Sciatic nerve (tissue), 2 donors: ENCODE data around the gene APLN. TPM values are rescaled to one million over a fixed set of nuclear protein-coding genes. Genes with fewer than 3 reads are reported as not detected.

Experiments
- ATAC-seq: fragments of 200-7000 bp; cut with Tn5 transposase; one replicate; pipeline ENCODE4 v1.9.1; 2020; ENCODE audit warnings: mild to moderate bottlenecking, moderate library complexity
- DNase-seq: peaks from one replicate; pipeline ENCODE4 v3.0.0-alpha.2; 2020; ENCODE audit warnings: low spot score
- intact Hi-C: fragments of 100-400 bp; cut with DNase I; formaldehyde crosslinking; loops from one replicate; pipeline ENCODE4 v1.14.2; 2022
- total RNA-seq: library from RNA; stranded (reverse); fragmentation: NEBNext Ultra II Directional; extraction: Animal tissue kit (Norgen Biotek cat#: 25700); gene quantifications from one replicate; pipeline ENCODE4 v1.2.1, GENCODE V29; 2021
- donor health status: DM: no; HTN: no; CAD: no.
- donor health status: DM: no; HTN: no; CAD: no.

APLN gene
- total RNA-seq, 1 donor from 2014 or later = 1.3 TPM

DNA sequence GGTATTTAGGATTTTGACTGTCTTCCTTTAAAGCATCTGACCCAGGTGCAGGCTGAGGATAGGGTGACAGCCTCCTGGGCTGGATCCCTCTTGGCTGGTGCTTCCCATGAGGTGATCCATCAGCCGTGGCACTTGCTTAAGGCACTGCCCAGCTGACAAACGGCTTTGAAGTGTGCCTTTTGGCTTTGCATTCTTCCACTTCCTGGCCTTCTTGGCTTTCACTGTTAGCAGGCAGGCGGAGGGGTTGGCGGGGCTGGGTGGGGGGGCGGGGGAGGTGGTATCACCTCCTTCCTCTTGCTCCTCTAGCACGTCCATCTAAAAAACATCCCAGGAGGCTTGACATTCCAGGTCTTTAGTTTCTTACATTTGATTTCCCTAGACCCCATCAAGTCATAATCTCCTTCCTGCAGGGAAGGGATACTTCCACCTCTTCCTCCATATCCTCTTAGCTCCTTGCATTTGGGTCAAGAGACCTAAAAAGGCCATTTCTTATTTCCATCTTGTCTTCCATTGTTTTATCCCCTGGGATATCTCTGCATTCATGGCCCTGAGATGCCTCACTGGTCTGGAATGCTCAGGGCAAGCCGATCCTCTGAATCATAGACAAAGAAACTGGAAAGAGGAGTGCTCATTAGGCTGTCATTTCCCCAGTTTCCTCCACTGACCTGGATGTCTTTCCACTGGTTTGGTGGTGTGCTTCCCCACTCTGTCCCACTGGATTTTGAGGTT, 11.3 kb upstream of the APLN start:
- ATAC-seq (peak; percentile 76), DNase-seq (no peak)
- intact Hi-C loops = no loop called here

DNA sequence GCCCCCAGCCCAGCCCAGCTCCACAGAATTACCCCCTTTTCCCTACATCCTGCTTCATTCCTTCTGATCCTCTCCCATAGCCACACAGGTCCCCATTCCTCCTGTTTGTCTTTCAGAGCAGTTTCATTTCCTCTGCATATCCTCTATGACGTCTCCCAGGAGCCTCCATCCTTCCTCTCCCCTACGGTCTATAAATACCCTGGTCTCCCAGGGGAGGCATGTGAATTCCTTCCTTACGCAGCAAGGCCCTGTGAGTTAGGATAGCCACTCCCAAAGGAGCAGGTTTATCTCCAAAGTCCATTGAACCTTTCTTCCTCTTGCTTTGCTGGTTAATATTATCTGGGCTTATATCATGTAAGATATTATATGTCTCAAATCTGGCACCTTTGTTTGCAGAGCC, 8.4 kb upstream of the APLN start:
- no peak for ATAC-seq
- intact Hi-C loops = no loop called here
- DNase-seq = no peak

DNA sequence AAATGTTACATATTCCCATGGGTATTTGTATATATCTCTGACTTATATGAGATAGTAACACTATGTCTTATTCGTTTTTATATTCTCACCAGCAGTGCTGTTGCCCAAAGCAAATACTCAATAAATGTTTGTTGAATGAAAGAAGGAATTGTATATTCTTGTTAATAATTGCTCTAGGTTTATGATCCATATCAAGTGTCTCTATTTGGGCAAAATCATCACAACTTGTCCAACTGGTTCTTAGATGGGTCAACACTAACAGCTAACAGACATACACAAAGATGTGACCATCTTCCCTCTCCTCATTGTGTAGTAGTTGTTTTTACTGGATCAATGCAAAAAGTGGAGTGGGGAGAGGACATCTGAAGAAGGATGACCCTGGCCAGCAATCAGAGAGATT, 6.6 kb upstream of the APLN start:
- intact Hi-C loops = no loop called here
- DNase-seq = no peak
- no peak for ATAC-seq

DNA sequence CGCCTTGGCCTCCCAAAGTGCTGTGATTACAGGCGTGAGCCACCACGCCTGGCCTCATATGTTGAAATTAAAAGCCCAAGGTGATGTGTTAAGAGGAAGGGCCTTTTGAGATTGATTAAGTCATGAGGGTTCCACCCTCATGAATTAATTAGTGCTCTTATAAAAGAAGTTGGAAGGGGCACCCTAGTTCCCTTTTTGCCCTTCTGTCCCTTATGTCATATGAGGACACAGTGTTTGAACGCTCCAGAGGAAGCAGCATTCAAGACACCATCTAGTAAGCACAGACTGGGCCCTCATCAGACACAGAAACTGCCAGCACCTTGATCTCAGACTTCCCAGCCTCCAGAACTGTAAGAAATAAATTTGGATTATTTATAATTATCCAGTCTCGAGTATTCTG, 5.1 kb upstream of the APLN start:
- intact Hi-C loops = no loop called here
- DNase-seq (no peak), ATAC-seq (no peak)

DNA sequence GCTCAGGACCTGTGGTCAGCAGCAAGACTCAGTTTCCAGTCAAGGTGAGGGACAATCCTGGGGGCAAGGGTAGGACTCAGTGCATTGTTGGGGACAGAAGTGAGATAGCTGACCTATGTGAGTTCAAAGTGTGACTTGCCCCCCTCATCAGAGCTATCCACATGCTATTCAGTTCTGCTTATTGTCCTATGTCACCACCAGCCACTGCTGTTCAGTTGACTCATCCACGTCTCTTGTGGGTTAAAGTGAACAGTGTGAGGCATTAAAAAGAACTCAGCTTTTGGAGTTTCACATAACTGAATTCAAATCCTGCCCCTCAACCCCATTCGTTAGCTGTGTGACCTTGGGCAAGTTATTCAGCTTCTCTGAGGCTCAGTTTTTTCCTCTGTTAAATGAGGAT, 4.4 kb upstream of the APLN start:
- no peak for ATAC-seq
- intact Hi-C loops = no loop called here

DNA sequence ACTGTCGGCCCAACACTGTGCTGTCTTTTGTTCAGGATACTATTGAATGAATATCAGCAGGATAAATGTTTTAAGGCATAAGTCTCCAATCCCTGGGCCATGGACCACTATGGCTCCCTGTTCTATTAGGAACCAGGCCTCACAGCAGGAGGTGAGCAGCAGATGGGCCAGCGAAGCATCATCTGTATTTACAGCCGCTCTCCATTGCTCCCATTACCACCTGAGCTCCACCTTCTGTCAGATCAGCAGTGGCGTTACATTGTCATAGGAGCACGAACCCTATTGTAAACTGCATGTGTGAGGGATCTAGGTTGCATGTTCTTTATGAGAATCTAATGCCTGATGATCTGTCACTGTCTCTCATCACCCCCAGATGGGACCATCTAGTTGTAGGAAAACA, 3.7 kb upstream of the APLN start:
- intact Hi-C loops = no loop called here
- ATAC-seq (no peak), DNase-seq (no peak)

More for the DNA sequence above, 4.4 kb upstream of the APLN start:
- no peak for DNase-seq

DNA sequence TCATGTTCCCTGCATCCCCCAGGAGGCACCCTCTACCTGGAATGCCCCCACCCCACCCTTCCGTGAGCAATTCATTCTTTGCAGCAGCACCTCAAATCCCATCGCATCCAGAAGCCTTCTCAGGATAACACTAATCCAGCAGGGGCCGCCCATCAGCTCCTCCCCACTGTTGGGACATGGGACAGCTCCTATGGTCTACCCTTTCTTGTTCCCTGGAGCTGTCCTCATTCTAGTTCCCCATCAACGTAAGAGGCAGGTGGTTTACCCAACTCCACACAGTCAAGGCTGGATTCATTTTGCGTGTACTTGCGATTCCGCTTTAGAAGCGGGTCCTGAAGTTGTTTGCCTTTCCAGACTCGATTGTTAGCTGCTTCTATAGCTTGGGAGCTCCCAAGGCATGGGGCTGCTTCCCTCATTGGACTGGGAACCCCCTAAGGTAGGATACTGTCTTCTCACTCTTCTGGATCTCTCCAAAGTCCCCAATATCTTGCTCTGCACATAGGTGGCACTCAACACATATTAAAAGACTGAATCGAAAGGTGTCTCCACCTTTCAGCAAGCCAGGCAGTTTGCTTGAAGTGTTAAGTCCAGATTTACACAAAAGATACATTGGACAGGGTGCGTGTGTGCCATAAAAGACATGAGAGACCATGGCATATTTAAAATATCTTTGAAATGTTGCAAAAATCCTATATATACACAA, 942 bp upstream of the APLN start:
- peak; percentile 39 for DNase-seq
- intact Hi-C loops = no loop called here
- ATAC-seq = no peak

DNA sequence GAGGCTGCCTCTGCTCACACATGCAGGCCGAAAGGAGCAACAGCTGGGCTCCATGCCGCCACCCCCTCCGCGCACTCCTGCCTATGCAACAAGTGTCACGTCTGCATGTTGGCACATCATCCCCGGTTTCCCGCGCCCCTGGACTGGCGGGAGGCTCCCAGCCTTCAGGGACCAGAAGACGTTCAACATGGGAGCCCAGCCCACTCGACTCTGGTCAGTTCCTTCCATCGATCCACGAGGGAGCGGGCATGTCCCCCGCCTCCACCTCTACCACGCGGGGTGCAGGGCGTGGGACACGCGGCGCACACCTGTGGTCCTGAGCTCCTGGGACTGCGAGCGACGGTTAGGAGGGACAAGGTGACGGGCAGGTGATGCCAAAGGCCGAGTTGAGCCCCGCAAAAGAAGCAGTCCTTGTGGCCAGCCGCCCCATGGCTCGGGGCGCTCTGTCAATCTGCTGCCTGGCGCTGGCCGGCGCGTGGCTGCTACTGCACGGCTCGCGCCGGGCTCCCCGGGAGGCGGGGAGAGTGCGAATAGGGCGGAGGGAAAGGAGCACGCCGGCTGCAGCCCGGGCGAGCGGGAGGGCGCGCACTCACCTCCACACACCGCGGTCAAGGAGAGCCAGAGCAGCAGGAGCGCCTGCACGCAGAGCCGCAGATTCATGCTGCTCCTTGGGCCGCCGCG, 645 bp downstream of the APLN start:
- peak; percentile 50 for ATAC-seq
- peak; percentile 63 for DNase-seq
- intact Hi-C loops = no loop called here

DNA sequence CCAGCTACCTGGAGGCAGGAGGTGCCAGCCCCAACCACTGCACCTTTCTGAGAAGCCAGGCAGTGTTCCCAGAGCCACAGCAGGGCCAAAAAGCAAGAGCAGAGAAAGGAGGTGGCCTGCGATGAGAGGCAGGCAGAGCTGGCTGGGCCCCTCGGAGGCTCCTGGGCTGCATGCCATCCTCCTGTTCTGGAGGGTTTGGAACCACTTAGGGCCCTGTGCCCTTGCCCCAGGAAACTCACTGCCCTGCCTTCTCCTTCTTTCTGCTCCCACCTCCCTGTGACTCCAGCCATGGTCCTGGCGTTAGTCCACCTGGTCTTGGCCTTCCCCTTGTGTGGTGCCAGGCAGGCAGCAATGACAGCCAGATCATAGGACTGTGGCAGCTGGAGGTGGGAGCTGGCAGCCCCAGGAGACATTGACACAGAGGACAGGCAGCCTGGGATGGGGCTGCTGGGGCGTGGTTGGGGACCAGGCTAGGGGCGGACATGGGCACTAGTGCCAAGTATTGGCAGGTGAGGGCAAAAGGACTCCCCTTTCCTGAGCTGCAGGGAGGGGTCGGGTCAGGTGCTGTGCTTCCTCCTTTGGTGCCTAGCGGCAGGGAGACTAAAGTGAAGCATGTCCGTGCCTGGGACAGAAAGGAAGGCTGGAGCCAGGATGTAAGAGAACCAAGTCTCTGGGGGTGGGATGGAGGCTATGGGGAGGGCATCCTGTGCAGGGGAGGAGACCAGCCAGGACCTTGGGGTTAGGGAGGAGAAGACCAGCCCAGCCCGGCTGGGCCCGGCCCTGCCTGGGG, 1.4 kb downstream of the APLN start:
- DNase-seq = no peak
- peak; percentile 36 for ATAC-seq
- intact Hi-C loops = no loop called here

DNA sequence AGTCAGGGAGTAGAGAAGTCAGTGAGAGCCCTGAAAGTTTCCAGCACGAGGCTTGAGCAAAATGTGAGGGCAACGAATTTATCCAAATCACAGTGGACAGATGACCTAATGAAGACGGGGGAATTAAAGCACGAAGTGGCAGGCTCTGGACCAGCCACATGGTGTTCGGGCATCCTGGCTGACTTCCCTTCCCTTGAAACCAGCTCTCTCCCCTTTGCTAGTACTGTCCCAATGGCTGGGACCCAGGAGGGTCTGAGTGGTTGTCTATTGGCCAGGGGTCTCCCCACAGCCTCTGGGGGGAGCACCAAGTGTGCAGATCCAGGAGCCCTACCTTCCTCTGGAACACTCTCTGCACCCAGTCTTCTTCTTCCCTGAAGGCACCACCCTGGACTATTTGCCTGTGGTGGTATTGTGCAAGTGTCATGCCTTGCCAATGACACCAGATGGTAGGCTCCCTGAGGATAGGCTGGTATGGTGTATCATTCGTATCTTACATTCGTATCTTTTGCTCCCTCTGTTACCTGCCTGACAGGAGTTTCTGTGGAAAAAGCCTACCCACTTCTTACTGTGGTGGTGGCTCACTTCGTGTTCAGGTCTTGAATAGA, 2.1 kb downstream of the APLN start:
- DNase-seq (no peak), ATAC-seq (no peak)
- intact Hi-C loops = no loop called here

DNA sequence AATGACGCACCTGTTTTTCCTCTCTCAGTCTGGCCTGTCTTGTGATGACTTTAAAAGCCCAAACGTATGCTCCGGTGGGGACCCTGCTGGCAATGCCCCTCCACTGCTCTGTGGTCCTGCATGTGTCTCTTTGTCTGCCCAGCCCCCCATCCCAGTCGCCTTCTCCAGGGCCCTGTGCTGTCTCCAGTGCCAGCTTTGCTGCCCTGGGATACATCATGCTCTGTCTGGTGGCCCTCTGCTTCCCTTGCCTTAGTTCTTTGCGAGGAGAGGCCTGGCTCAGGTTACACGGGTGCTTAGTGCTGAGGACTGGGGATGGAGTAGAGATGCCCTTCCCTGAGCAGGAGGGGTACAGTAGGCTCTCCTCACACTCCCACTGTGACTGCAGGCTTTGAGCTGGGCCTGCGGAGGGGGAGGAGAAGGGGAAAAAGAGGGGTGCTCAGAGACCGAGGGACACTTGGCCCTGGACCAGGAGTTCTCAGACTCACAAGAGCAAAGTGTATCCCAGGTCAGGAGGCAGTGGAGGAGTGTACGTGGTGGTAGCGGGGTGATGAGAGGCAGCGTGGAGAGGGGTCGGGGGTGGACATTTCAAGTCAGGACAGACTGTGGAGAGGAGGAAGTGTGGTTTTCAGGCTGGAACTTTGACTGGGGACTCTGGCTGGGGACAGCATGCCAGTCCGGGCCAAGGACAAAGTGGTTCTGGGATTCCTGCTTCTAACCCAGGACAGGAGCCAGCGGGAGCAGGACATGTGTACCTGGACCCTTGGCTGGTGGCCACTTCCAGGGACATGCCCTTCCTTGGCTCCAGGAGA, 2.8 kb downstream of the APLN start:
- intact Hi-C loops = no loop called here
- DNase-seq (no peak), ATAC-seq (no peak)

DNA sequence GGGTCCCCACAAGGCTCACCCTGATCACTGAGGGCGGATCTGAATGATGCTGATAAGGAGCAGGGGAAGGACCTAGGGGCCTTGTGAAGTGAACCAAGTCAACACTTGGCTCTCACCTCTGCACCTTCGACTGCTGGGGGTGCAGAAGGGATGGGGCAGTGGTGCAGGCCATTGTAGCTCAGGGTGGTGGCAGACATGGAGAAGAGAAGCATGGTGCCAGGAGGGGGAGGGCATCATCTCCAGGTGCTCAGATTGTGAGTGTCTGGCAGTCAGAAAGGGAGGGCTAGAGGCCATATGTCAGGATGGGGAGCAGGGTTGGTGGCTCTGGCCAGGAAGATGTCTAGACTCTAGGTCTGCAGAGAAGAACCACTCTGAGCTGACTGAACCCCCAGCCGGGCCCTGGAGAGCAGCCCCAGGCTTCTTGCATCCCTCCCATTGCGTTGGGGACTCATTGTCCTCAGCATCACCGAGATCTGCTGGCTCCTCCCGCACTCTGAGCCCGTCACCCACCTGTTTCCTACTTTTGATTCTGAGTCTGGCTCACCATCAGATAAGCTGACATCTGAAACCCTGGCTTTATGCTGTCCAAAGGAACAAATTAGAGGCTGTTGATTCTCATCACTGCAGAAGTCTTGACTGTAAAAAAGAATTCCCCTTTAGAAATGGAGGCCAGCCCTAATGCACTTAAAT, 3.8 kb downstream of the APLN start:
- no peak for DNase-seq
- intact Hi-C loops = no loop called here
- no peak for ATAC-seq

DNA sequence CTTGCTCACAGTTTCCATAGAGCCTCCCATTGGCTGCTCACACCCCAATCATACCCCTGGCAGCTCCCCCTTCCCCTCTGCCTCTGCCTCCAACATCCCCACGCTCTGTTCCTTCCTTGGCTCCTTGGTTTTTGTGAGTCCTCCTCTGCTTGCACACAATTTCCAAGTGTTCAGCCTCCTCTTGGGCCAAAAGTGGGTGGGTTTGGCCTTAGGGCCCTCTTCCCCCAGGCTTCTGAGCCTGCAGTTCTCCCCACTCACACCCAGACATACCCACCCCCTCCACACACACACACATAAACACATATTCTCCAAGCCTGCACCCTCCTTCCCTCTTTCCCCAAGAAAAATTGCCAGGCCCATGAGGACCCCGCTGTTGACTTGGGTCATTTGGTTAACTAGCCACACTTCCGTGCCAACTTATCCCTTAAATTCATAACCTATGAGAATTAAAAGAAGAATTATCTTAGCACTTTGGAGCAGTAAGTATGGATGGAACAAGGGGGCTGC, 4.5 kb downstream of the APLN start:
- DNase-seq (no peak), ATAC-seq (no peak)
- intact Hi-C loops = no loop called here

DNA sequence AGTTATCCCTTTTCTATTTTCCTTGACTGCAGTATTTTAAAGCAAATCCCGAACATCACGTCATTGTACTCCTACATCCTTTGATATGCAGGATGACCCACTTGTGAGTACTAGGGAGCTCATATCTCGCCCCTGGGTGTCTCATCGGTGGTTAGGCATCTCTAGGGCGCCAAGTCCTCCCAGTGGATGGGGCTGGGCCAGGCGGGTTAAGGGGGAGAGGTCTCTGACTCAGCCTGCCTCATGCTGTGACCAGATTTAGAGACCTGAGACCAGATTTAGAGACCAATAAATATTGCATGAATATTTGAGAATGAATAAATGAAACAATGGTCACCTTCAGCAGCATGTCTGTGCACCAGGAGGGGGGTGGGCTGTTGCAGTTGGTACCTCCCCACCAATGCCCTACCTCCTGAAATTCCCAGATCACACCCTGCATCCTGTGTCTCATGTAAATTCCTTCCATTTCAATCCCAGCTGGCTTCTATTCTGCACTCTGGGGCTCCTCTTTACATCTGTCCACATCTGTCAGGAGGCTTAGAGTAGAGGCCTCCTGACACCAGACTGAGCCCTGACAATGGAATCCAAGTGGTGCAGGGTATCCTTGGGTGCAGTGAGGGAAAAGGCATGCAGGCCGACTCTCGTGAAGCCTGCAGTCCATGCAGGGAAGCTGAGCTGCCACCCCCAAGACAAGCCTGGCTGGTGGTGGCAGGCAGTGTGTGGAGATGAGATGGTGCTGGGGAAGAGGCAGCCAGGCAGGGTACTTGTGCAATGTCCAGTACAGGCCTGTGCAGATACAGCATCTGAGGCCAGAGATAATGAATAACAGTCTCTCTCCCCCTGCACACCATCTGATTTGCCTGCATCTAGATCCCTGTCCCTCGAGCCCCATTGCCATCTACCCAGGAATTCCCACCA, 5.2 kb downstream of the APLN start:
- no peak for DNase-seq
- intact Hi-C loops = no loop called here
- no peak for ATAC-seq

DNA sequence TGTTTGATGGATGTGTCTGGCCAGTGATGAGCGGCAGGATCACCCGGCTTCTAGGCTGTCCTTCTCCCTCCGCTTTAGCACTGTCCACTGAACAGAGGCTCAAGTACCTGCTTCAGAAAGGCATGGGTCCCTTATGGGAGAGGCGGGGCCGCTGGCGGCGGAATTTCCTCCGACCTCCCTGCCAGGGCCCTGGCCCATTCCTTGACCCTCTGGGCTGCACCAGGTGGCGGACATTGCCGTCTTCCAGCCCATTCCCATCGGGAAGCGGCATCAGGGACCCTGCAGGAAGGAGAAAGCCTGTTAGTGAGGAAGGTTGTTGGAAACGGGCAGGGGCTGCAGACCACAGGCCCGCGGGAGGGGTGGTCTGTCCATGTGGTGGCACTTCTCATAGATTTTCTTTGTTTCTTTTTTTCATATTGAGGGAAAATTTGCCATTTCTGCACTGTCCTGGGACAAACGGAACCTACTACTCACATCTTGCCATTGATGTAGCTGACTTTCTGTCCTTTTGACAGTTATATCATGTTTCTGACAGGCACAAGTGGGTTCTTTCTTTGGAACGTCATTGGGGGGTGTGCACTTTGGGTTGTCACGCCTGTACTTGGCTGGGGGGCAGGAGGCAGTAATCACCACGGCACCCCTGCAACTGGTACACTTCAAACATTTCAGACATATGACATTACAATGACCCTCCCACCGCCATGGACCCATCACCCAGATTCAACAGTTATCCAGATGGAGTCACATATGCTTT, 6.1 kb downstream of the APLN start:
- ATAC-seq = no peak
- intact Hi-C loops = no loop called here
- no peak for DNase-seq
